Neural cell (in vitro differentiated cells): ENCODE results near the gene SNRNP200.

Experiments
- EP300 ChIP-seq: fragments of 450-650 bp; conservative IDR thresholded peaks from 2 replicates; pipeline ENCODE4 v1.6.1; 2014; ENCODE audit warnings: antibody characterized with exemption, mild to moderate bottlenecking, moderate library complexity; ENCODE audit not compliant: poor library complexity, severe bottlenecking
- EZH2 ChIP-seq: fragments of 200-600, 300-800 bp; shearing (Covaris generic), sonication (generic); IDR thresholded peaks from 2 replicates; pipeline ENCODE4 v1.6.1; 2014; ENCODE audit warnings: antibody characterized with exemption, low read length, borderline replicate concordance, mild to moderate bottlenecking; ENCODE audit not compliant: insufficient read depth, poor library complexity, severe bottlenecking
- POLR2AphosphoS5 ChIP-seq: IDR thresholded peaks from 2 replicates; pipeline ENCODE4 v1.6.1; 2012
- SMC3 ChIP-seq: fragments of 450-650 bp; conservative IDR thresholded peaks from 2 replicates; pipeline ENCODE4 v1.6.1; 2014; ENCODE audit warnings: antibody characterized with exemption, mild to moderate bottlenecking, moderate library complexity; ENCODE audit not compliant: poor library complexity
- TF ChIP-seq, protein P1 (sequence below): fragments of 450-650 bp; IDR thresholded peaks from 2 replicates; pipeline ENCODE4 v1.5.1; 2014; ENCODE audit warnings: antibody characterized with exemption, mild to moderate bottlenecking, moderate library complexity; ENCODE audit not compliant: poor library complexity, severe bottlenecking
- TF ChIP-seq, protein P2 (sequence below): IDR thresholded peaks from 2 replicates; pipeline ENCODE4 v1.6.1; 2012; ENCODE audit warnings: borderline replicate concordance

DNA sequence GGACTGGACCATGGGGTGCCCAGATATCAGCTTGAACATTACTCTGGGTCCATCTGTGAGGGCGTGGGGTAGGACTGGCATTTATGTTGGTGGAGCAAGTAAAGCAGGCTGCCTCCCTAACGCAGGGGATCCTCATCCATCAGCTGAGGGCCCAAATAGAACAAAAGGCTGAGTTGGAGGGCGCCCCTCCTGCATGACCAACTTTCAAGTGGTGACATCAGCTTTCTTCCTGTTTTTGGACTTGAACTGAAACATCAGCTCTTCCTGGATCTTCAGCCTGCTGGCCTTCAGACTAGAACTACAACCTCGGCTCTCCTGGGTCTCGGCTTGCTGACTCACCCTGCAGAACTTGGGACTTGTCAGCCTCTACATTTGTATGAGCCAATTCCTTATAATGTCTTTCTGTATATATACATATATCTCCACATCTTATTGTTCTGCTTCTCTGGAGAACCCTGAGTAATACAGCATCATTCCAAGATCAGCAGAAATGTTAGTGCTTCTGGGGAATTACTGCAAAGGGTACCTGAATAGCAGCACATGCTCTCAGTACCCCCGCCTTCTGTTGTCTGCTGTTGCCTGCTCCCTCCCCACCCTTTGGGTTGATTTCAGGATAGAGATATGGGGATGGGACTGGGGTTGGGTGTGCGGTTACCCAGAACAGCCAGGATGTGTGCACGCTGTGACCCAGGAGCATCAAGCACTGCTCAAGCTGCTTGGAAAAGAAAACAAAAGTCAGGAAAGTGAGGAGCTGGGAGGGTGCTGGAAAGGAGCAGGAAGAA lies 59.5 kb downstream of the SNRNP200 start:
- TF ChIP-seq, protein P1, sequence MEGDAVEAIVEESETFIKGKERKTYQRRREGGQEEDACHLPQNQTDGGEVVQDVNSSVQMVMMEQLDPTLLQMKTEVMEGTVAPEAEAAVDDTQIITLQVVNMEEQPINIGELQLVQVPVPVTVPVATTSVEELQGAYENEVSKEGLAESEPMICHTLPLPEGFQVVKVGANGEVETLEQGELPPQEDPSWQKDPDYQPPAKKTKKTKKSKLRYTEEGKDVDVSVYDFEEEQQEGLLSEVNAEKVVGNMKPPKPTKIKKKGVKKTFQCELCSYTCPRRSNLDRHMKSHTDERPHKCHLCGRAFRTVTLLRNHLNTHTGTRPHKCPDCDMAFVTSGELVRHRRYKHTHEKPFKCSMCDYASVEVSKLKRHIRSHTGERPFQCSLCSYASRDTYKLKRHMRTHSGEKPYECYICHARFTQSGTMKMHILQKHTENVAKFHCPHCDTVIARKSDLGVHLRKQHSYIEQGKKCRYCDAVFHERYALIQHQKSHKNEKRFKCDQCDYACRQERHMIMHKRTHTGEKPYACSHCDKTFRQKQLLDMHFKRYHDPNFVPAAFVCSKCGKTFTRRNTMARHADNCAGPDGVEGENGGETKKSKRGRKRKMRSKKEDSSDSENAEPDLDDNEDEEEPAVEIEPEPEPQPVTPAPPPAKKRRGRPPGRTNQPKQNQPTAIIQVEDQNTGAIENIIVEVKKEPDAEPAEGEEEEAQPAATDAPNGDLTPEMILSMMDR, result no peak
- TF ChIP-seq, protein P2, sequence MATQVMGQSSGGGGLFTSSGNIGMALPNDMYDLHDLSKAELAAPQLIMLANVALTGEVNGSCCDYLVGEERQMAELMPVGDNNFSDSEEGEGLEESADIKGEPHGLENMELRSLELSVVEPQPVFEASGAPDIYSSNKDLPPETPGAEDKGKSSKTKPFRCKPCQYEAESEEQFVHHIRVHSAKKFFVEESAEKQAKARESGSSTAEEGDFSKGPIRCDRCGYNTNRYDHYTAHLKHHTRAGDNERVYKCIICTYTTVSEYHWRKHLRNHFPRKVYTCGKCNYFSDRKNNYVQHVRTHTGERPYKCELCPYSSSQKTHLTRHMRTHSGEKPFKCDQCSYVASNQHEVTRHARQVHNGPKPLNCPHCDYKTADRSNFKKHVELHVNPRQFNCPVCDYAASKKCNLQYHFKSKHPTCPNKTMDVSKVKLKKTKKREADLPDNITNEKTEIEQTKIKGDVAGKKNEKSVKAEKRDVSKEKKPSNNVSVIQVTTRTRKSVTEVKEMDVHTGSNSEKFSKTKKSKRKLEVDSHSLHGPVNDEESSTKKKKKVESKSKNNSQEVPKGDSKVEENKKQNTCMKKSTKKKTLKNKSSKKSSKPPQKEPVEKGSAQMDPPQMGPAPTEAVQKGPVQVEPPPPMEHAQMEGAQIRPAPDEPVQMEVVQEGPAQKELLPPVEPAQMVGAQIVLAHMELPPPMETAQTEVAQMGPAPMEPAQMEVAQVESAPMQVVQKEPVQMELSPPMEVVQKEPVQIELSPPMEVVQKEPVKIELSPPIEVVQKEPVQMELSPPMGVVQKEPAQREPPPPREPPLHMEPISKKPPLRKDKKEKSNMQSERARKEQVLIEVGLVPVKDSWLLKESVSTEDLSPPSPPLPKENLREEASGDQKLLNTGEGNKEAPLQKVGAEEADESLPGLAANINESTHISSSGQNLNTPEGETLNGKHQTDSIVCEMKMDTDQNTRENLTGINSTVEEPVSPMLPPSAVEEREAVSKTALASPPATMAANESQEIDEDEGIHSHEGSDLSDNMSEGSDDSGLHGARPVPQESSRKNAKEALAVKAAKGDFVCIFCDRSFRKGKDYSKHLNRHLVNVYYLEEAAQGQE, result no peak
- TF ChIP-seq EZH2 (no peak), POLR2AphosphoS5 (no peak), EP300 (no peak), SMC3 (no peak)
